HG02973 (cell line): ENCODE measurements around the gene AKR1B15.
"Not testable (repeated sequence)": the region's sequence is repeated elsewhere in the genome, so short reads cannot be mapped to it uniquely, and the experiment has no call there.

Experiments
- ATAC-seq: cut with Tn5 transposase; IDR thresholded peaks from one replicate; pipeline ENCODE4 v1.9.1; 2021; ENCODE audit warnings: moderate library complexity; ENCODE audit not compliant: unreplicated experiment

Gene AKR1B15

GRCh38 chr7:134558370-134558769 lies 9.5 kb downstream of the AKR1B15 start:
- no peak for ATAC-seq

GRCh38 chr7:134561616-134562015 lies 12.7 kb downstream of the AKR1B15 start:
- not testable (repeated sequence) for ATAC-seq

- ATAC-seq = no peak
Measured at GRCh38 chr7:134562136-134562535, 13.2 kb downstream of the AKR1B15 start.

- not testable (repeated sequence) for ATAC-seq
Measured at GRCh38 chr7:134563398-134563749, 14.5 kb downstream of the AKR1B15 start.

- no peak for ATAC-seq
Measured at GRCh38 chr7:134565643-134566136, 16.8 kb downstream of the AKR1B15 start.

GRCh38 chr7:134567368-134567767 lies 18.5 kb downstream of the AKR1B15 start:
- ATAC-seq = no peak

GRCh38 chr7:134569962-134570361 lies 21.1 kb downstream of the AKR1B15 start:
- ATAC-seq = not testable (repeated sequence)

- ATAC-seq = no peak
Measured at GRCh38 chr7:134571101-134571500, 22.2 kb downstream of the AKR1B15 start.

GRCh38 chr7:134571746-134572461 lies 23.0 kb downstream of the AKR1B15 start:
- ATAC-seq = no peak

- ATAC-seq = no peak
Measured at GRCh38 chr7:134574322-134574721, 25.4 kb downstream of the AKR1B15 start.

GRCh38 chr7:134584290-134584689 lies 35.4 kb downstream of the AKR1B15 start:
- no peak for ATAC-seq

GRCh38 chr7:134585897-134586296 lies 37.0 kb downstream of the AKR1B15 start:
- ATAC-seq = no peak

- ATAC-seq = no peak
Measured at GRCh38 chr7:134587750-134588149, 38.8 kb downstream of the AKR1B15 start.

GRCh38 chr7:134589491-134589941 lies 40.6 kb downstream of the AKR1B15 start:
- ATAC-seq = no peak

GRCh38 chr7:134593530-134594392 lies 44.9 kb downstream of the AKR1B15 start:
- ATAC-seq = no peak

GRCh38 chr7:134594877-134595276 lies 46.0 kb downstream of the AKR1B15 start:
- ATAC-seq = no peak

- no peak for ATAC-seq
Measured at GRCh38 chr7:134599371-134599770, 50.5 kb downstream of the AKR1B15 start.

- no peak for ATAC-seq
Measured at GRCh38 chr7:134601459-134601858, 52.5 kb downstream of the AKR1B15 start.

- no peak for ATAC-seq
Measured at GRCh38 chr7:134602881-134603451, 54.1 kb downstream of the AKR1B15 start.

GRCh38 chr7:134605978-134606923 lies 57.3 kb downstream of the AKR1B15 start:
- peak; percentile 82 for ATAC-seq
